Measurements from ENCODE around the gene HNF1B. TPM values are rescaled to one million over a fixed set of nuclear protein-coding genes. Genes with fewer than 3 reads are reported as not detected.
A peak's percentile ranks its signal among the peaks of the same experiment; 100 is the strongest.

HNF1B gene
- total RNA-seq (under 1 TPM in 2 of 9 donors, not detected in 7; 0.08 to 0.11 TPM), polyA plus RNA-seq (under 1 TPM in 1 of 3 donors, not detected in 2; 0.03 TPM)
- long read RNA-seq, donor 1: 0 reads
- long read RNA-seq, donor 2: 0 reads
- long read RNA-seq, donor 3: 0 reads
- long read RNA-seq, donor 4: 0 reads
- long read RNA-seq, donor 5: 0 reads
- long read RNA-seq, donor 6: 0 reads
- long read RNA-seq, donor 7: 0 reads
- long read RNA-seq, donor 8: 0 reads
- long read RNA-seq, donor 9: 0 reads
- long read RNA-seq, donor 10: 0 reads

DNA sequence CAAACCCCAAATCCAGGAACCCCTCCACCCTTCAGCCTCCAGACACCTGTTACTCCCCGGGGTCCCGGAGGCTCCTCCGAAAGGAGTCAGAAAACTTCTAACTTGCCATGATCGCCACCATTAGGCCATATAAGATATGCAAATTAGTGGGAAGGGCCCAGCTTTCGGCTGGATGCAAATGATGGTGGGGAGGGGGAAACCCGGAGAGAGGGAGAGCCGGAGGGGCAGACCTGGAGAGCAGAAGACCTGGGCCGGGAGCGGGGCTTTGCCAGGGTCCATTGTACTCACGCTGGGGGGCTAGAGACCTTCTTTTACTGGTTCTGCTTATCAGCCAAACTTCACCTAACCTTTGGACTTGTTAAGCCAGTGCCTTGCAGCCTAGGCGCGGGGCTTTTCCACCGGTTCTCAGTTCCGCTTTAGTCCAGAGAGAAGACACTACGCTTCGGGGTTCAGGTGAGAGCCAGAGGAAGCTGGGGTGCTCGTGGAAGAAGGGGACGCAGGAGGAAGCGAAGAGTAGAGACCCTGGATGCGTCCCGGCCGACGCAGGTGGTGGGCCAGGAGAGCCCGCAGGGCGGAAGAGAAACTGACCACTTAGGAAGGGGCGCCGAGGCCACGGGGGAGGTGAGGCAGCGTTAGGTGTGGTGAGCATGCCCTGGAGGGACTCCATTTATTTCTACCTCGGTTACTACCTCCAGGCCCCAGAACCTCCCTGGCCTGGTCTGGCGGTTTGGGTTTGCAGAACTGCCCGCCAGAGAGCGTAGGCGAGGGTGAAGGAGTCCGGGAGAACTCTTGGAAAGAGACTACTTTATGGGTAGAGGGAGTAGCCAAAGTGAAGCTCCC, at the start of gene HNF1B:
Gene HNF1B (minus strand): TSS at position 99 of the 840 bp plus-strand sequence. CDS start 175 bp downstream, outside the sequence.
- intact Hi-C loops (cut with DNase I): no loop called here
- Histone ChIP-seq H3K27me3 (peaks cover 77% of the 10 kb centered on the region), H3K4me3 (peak within 1 kb of the TSS in 1 of 4 donors; percentile 26)

DNA sequence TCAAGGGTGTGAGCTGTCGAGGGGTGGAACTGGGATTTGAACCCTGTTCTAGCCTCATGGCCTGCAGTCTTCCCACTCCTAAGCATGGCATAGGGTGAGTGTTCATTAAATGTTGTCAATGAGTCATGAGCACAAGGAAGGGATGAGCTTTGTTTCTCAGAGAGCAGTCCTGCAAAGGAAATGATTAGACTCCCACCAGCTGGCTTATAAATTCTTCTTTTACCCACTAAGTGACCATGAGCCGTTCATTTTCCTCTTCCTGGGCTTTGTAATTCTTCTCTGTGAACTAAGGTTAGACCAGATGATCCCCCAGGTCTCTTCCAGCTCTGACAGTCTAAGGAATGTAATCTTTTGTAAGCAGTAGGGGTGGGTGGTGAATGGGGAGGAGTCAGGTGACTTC, 47.9 kb upstream of the HNF1B start:
- DNase-seq: no peak
- TF ChIP-seq CTCF (IDR thresholded peaks at IDR 0.05): no peak
- no peak for TF ChIP-seq POLR2A (IDR thresholded peaks at IDR 0.05)
- intact Hi-C loops (cut with DNase I): no loop called here
- H3K27me3 ChIP-seq: no peaks in the 10 kb centered on the region
- no peaks in the 10 kb centered on the region for H3K36me3 ChIP-seq (replicated peaks in 1 of 2)
- 50 to 71% (median 68%) methylated on average over 2 of the region's 2 CpGs for WGBS, 4 donors
- H3K4me3 ChIP-seq: no peak overlapping the region
- H3K27ac ChIP-seq: no peak overlapping the region
- H3K4me1 ChIP-seq (replicated peaks in 1 of 2): no peaks in the 10 kb centered on the region
- H3K9me3 ChIP-seq (replicated peaks in 1 of 3): no peaks in the 10 kb centered on the region

More for the DNA sequence above, at the start of gene HNF1B:
- WGBS, 4 donors: 16 to 18% (median 17%) methylated on average over 33 to 35 of the region's 35 CpGs
- Histone ChIP-seq H3K36me3 (replicated peaks in 1 of 2) (no peaks in the 10 kb centered on the region), H3K4me1 (replicated peaks in 1 of 2) (peaks cover 4 to 25% of the 10 kb centered on the region in 2 donors), H3K27ac (no peak within 1 kb of the TSS), H3K9me3 (replicated peaks in 1 of 3) (no peaks in the 10 kb centered on the region)
- DNase-seq: no peak
- TF ChIP-seq CTCF (IDR thresholded peaks at IDR 0.05) (no peak), POLR2A (IDR thresholded peaks at IDR 0.05) (no peak)

- no peak for TF ChIP-seq POLR2A (IDR thresholded peaks at IDR 0.05)
- TF ChIP-seq CTCF (IDR thresholded peaks at IDR 0.05): peak; percentile 12 to 51 (median 36)
- no peak overlapping the region for H3K4me3 ChIP-seq
- no peaks in the 10 kb centered on the region for H3K4me1 ChIP-seq (replicated peaks in 1 of 2)
- no peaks in the 10 kb centered on the region for H3K27me3 ChIP-seq
- peak in 2 of 7 donors; percentile 35 to 36 for DNase-seq
- intact Hi-C loops (cut with DNase I): no loop called here
- 50 to 58% (median 53%) methylated on average over 19 of the region's 19 CpGs for WGBS, 4 donors
- H3K27ac ChIP-seq: no peak overlapping the region
- H3K36me3 ChIP-seq (replicated peaks in 1 of 2): no peaks in the 10 kb centered on the region
- no peaks in the 10 kb centered on the region for H3K9me3 ChIP-seq (replicated peaks in 1 of 3)
Observed at GRCh38 chr17:37791447-37792399, 46.9 kb upstream of the HNF1B start.
